Osteoblast (primary cell): ENCODE measurements around the gene COL27A1. TPM values are rescaled to one million over a fixed set of nuclear protein-coding genes. Genes with fewer than 3 reads are reported as not detected.

Experiments
- DNase-seq: peaks from one replicate; pipeline ENCODE4 v3.0.0; 2011; ENCODE audit warnings: low spot score, mixed read lengths; ENCODE audit not compliant: insufficient read length; ENCODE audit errors: missing footprints
- H2AFZ ChIP-seq: 2 replicates; pipeline ENCODE4 v1.6.0; 2011; ENCODE audit warnings: mild to moderate bottlenecking, low read length
- H3K27ac ChIP-seq: 2 replicates; pipeline ENCODE4 v1.5.1; 2011; ENCODE audit warnings: mild to moderate bottlenecking, low read depth, low read length, moderate library complexity
- H3K27me3 ChIP-seq: 2 replicates; pipeline ENCODE4 v1.6.0; 2012; ENCODE audit warnings: mild to moderate bottlenecking, control low read depth, inconsistent platforms, low read length, moderate library complexity; ENCODE audit not compliant: insufficient read depth
- H3K36me3 ChIP-seq: 2 replicates; pipeline ENCODE4 v1.5.1; 2011; ENCODE audit warnings: mild to moderate bottlenecking, low read length, control low read depth, moderate library complexity; ENCODE audit not compliant: insufficient read depth
- H3K4me1 ChIP-seq: 2 replicates; pipeline ENCODE4 v1.5.1; 2011; ENCODE audit warnings: mild to moderate bottlenecking, low read length, control low read depth, moderate library complexity; ENCODE audit not compliant: insufficient read depth
- H3K4me2 ChIP-seq: 2 replicates; pipeline ENCODE4 v1.6.0; 2011; ENCODE audit warnings: mild to moderate bottlenecking, low read length; ENCODE audit not compliant: insufficient read depth
- H3K4me3 ChIP-seq: fragments of 200-600 bp; sonication (generic); 3 replicates; pipeline ENCODE4 v1.5.1; 2012; ENCODE audit warnings: mild to moderate bottlenecking, low read length, inconsistent platforms; ENCODE audit not compliant: insufficient read depth
- H3K79me2 ChIP-seq: 2 replicates; pipeline ENCODE4 v1.6.0; 2012; ENCODE audit warnings: mild to moderate bottlenecking, low read length, control low read depth, inconsistent platforms; ENCODE audit not compliant: insufficient read depth
- H3K9me3 ChIP-seq: 2 replicates; pipeline ENCODE4 v1.5.1; 2011; ENCODE audit warnings: low read depth, low read length, control low read depth
- H4K20me1 ChIP-seq: 2 replicates; pipeline ENCODE4 v1.6.0; 2012; ENCODE audit warnings: mild to moderate bottlenecking, low read length, control low read depth; ENCODE audit not compliant: insufficient read depth
- CTCF ChIP-seq: IDR thresholded peaks from 2 replicates; pipeline ENCODE4 v1.5.1; 2011; ENCODE audit warnings: mild to moderate bottlenecking, low read depth, low read length, moderate library complexity; ENCODE audit errors: extremely low read depth
- total RNA-seq: library from RNA; depleted of rRNA; stranded (reverse); fragments of >200 nt; gene quantifications from 2 replicates; pipeline ENCODE4 v1.2.3, GENCODE V29; 2012

Gene COL27A1
- total RNA-seq, 1 donor: 10.1 TPM

GRCh38 chr9:114270120-114270975, 115.0 kb downstream of the COL27A1 start:
- peaks cover 13% of the 10 kb centered on the region for H3K4me1 ChIP-seq
- H3K79me2 ChIP-seq: no peaks in the 10 kb centered on the region
- H3K4me3 ChIP-seq: no peak overlapping the region
- peak; percentile 57 for DNase-seq
- no peaks in the 10 kb centered on the region for H3K27me3 ChIP-seq
- H2AFZ ChIP-seq: no peak overlapping the region
- TF ChIP-seq CTCF: no peak
- H3K9me3 ChIP-seq: no peaks in the 10 kb centered on the region
- peaks cover 6% of the 10 kb centered on the region for H4K20me1 ChIP-seq
- no peak overlapping the region for H3K27ac ChIP-seq
- H3K36me3 ChIP-seq: peaks cover 10% of the 10 kb centered on the region
- H3K4me2 ChIP-seq: no peak overlapping the region

GRCh38 chr9:114271556-114272510, 116.5 kb downstream of the COL27A1 start:
- H2AFZ ChIP-seq: no peak overlapping the region
- H4K20me1 ChIP-seq: peaks cover 3% of the 10 kb centered on the region
- no peak overlapping the region for H3K4me2 ChIP-seq
- H3K27ac ChIP-seq: no peak overlapping the region
- peak; percentile 76 for DNase-seq
- no peaks in the 10 kb centered on the region for H3K79me2 ChIP-seq
- H3K4me3 ChIP-seq: no peak overlapping the region
- H3K27me3 ChIP-seq: no peaks in the 10 kb centered on the region
- no peaks in the 10 kb centered on the region for H3K9me3 ChIP-seq
- H3K4me1 ChIP-seq: peaks cover 12% of the 10 kb centered on the region
- peaks cover 10% of the 10 kb centered on the region for H3K36me3 ChIP-seq
- TF ChIP-seq CTCF: peak; percentile 50

GRCh38 chr9:114272739-114273431, 117.5 kb downstream of the COL27A1 start:
- H3K27ac ChIP-seq: no peak overlapping the region
- no peaks in the 10 kb centered on the region for H3K9me3 ChIP-seq
- H3K4me1 ChIP-seq: peaks cover 15% of the 10 kb centered on the region
- H3K79me2 ChIP-seq: no peaks in the 10 kb centered on the region
- no peaks in the 10 kb centered on the region for H3K27me3 ChIP-seq
- H3K36me3 ChIP-seq: peaks cover 10% of the 10 kb centered on the region
- no peak overlapping the region for H3K4me2 ChIP-seq
- no peak for TF ChIP-seq CTCF
- no peak overlapping the region for H3K4me3 ChIP-seq
- H4K20me1 ChIP-seq: peaks cover 6% of the 10 kb centered on the region
- DNase-seq: peak; percentile 54
- no peak overlapping the region for H2AFZ ChIP-seq
